ENCODE results near the gene HHAT. TPM values are rescaled to one million over a fixed set of nuclear protein-coding genes. Genes with fewer than 3 reads are reported as not detected.

The HHAT gene
- total RNA-seq, 1 donor from 2014 or later: 11.4 TPM

- FAIRE-seq (no peak), DNase-seq (ENCODE audit: low read depth) (no peak)
- H4K20me1 ChIP-seq (ENCODE audit: insufficient read depth, low read length): no peaks in the 10 kb centered on the region
- Mint-ChIP-seq H3K4me1 (ENCODE audit: low read depth, unreplicated experiment) (no peaks in the 10 kb centered on the region), H3K4me3 (ENCODE audit: unreplicated experiment) (no peak overlapping the region), H3K27ac (ENCODE audit: unreplicated experiment) (no peak overlapping the region), H3K36me3 (ENCODE audit: low read depth, unreplicated experiment) (peaks cover 14% of the 10 kb centered on the region), H3K27me3 (ENCODE audit: low read depth, unreplicated experiment) (no peaks in the 10 kb centered on the region), H3K9me3 (ENCODE audit: unreplicated experiment) (peaks cover 6% of the 10 kb centered on the region)
- H3K27ac ChIP-seq (ENCODE audit: low read depth, low read length): no peak overlapping the region
- TF ChIP-seq CTCF (IDR thresholded peaks at IDR 0.05; ENCODE audit: insufficient read depth, low read depth, low read length) (no peak), EZH2 (IDR thresholded peaks at IDR 0.05; ENCODE audit: insufficient read depth, low read length) (no peak)
- no peak overlapping the region for H3K9ac ChIP-seq (ENCODE audit: low read length)
- no peaks in the 10 kb centered on the region for H3K79me2 ChIP-seq (ENCODE audit: insufficient read depth, low read length)
- H3K9me3 ChIP-seq (ENCODE audit: insufficient read depth, low read depth, low read length): no peaks in the 10 kb centered on the region
- no peak overlapping the region for H2AFZ ChIP-seq (ENCODE audit: low read depth, low read length)
- no peak overlapping the region for H3K4me3 ChIP-seq (ENCODE audit: insufficient read depth, low read depth, low read length)
- no peaks in the 10 kb centered on the region for H3K27me3 ChIP-seq (ENCODE audit: insufficient read depth, low read length)
- no peaks in the 10 kb centered on the region for H3K36me3 ChIP-seq (ENCODE audit: insufficient read depth, low read length)
- no peak overlapping the region for H3K4me2 ChIP-seq (ENCODE audit: low read length)
- no peaks in the 10 kb centered on the region for H3K4me1 ChIP-seq (ENCODE audit: insufficient read depth, low read length)
Observed at GRCh38 chr1:210607361-210607760, 278.7 kb downstream of the HHAT start.

- Histone ChIP-seq H3K9ac (ENCODE audit: low read length) (no peak overlapping the region), H3K36me3 (ENCODE audit: insufficient read depth, low read length) (no peaks in the 10 kb centered on the region), H2AFZ (ENCODE audit: low read depth, low read length) (no peak overlapping the region), H3K4me1 (ENCODE audit: insufficient read depth, low read length) (no peaks in the 10 kb centered on the region), H3K4me2 (ENCODE audit: low read length) (no peak overlapping the region), H3K79me2 (ENCODE audit: insufficient read depth, low read length) (no peaks in the 10 kb centered on the region), H3K4me3 (ENCODE audit: insufficient read depth, low read depth, low read length) (no peak overlapping the region), H3K27me3 (ENCODE audit: insufficient read depth, low read length) (no peaks in the 10 kb centered on the region), H3K27ac (ENCODE audit: low read depth, low read length) (no peak overlapping the region), H3K9me3 (ENCODE audit: insufficient read depth, low read depth, low read length) (no peaks in the 10 kb centered on the region), H4K20me1 (ENCODE audit: insufficient read depth, low read length) (no peaks in the 10 kb centered on the region)
- DNase-seq (ENCODE audit: low read depth) (no peak), FAIRE-seq (no peak)
- peaks cover 6% of the 10 kb centered on the region for H3K9me3 Mint-ChIP-seq (ENCODE audit: unreplicated experiment)
- H3K36me3 Mint-ChIP-seq (ENCODE audit: low read depth, unreplicated experiment): peaks cover 14% of the 10 kb centered on the region
- no peak overlapping the region for H3K27ac Mint-ChIP-seq (ENCODE audit: unreplicated experiment)
- H3K4me3 Mint-ChIP-seq (ENCODE audit: unreplicated experiment): no peak overlapping the region
- H3K27me3 Mint-ChIP-seq (ENCODE audit: low read depth, unreplicated experiment): no peaks in the 10 kb centered on the region
- TF ChIP-seq EZH2 (IDR thresholded peaks at IDR 0.05; ENCODE audit: insufficient read depth, low read length): no peak
- TF ChIP-seq CTCF (IDR thresholded peaks at IDR 0.05; ENCODE audit: insufficient read depth, low read depth, low read length): no peak
- H3K4me1 Mint-ChIP-seq (ENCODE audit: low read depth, unreplicated experiment): no peaks in the 10 kb centered on the region
Observed at GRCh38 chr1:210608767-210609166, 280.1 kb downstream of the HHAT start.

GRCh38 chr1:210616356-210616755 lies 287.7 kb downstream of the HHAT start:
- FAIRE-seq (no peak), DNase-seq (ENCODE audit: low read depth) (no peak)
- no peak overlapping the region for H3K9ac ChIP-seq (ENCODE audit: low read length)
- H3K36me3 ChIP-seq (ENCODE audit: insufficient read depth, low read length): no peaks in the 10 kb centered on the region
- peaks cover 3% of the 10 kb centered on the region for H3K27me3 Mint-ChIP-seq (ENCODE audit: low read depth, unreplicated experiment)
- peaks cover 9% of the 10 kb centered on the region for H3K9me3 Mint-ChIP-seq (ENCODE audit: unreplicated experiment)
- no peaks in the 10 kb centered on the region for H3K9me3 ChIP-seq (ENCODE audit: insufficient read depth, low read depth, low read length)
- H4K20me1 ChIP-seq (ENCODE audit: insufficient read depth, low read length): no peaks in the 10 kb centered on the region
- H3K4me3 ChIP-seq (ENCODE audit: insufficient read depth, low read depth, low read length): no peak overlapping the region
- no peak overlapping the region for H3K27ac Mint-ChIP-seq (ENCODE audit: unreplicated experiment)
- H3K4me1 Mint-ChIP-seq (ENCODE audit: low read depth, unreplicated experiment): peaks cover 4% of the 10 kb centered on the region
- H3K27ac ChIP-seq (ENCODE audit: low read depth, low read length): no peak overlapping the region
- H3K79me2 ChIP-seq (ENCODE audit: insufficient read depth, low read length): no peaks in the 10 kb centered on the region
- TF ChIP-seq CTCF (IDR thresholded peaks at IDR 0.05; ENCODE audit: insufficient read depth, low read depth, low read length): no peak
- TF ChIP-seq EZH2 (IDR thresholded peaks at IDR 0.05; ENCODE audit: insufficient read depth, low read length): no peak
- H2AFZ ChIP-seq (ENCODE audit: low read depth, low read length): no peak overlapping the region
- H3K4me2 ChIP-seq (ENCODE audit: low read length): no peak overlapping the region
- H3K4me1 ChIP-seq (ENCODE audit: insufficient read depth, low read length): no peaks in the 10 kb centered on the region
- no peaks in the 10 kb centered on the region for H3K27me3 ChIP-seq (ENCODE audit: insufficient read depth, low read length)
- peaks cover 8% of the 10 kb centered on the region for H3K36me3 Mint-ChIP-seq (ENCODE audit: low read depth, unreplicated experiment)
- no peak overlapping the region for H3K4me3 Mint-ChIP-seq (ENCODE audit: unreplicated experiment)
